ENCODE measurements around the gene SCARB2.
A peak's percentile ranks its signal among the peaks of the same experiment; 100 is the strongest.

SCARB2 gene

GRCh38 chr4:76226418-76226817 lies 12.8 kb upstream of the SCARB2 start:
- no peak for DNase-seq (ENCODE audit: low spot score)

GRCh38 chr4:76224171-76224570 lies 10.5 kb upstream of the SCARB2 start:
- DNase-seq (ENCODE audit: low spot score): no peak

- no peak for DNase-seq (ENCODE audit: low spot score)
Measured at GRCh38 chr4:76219299-76220055, 5.9 kb upstream of the SCARB2 start.

- no peak for DNase-seq (ENCODE audit: low spot score)
Measured at GRCh38 chr4:76216975-76217814, 3.6 kb upstream of the SCARB2 start.

- no peak for DNase-seq (ENCODE audit: low spot score)
Measured at GRCh38 chr4:76216524-76216923, 2.9 kb upstream of the SCARB2 start.

- DNase-seq (ENCODE audit: low spot score): no peak
Measured at GRCh38 chr4:76215077-76215476, 1.5 kb upstream of the SCARB2 start.

GRCh38 chr4:76214177-76214675 lies 602 bp upstream of the SCARB2 start:
- DNase-seq (ENCODE audit: low spot score): no peak

GRCh38 chr4:76212851-76213414 lies 691 bp downstream of the SCARB2 start:
- DNase-seq (ENCODE audit: low spot score): no peak

- DNase-seq (ENCODE audit: low spot score): no peak
Measured at GRCh38 chr4:76211769-76212708, 1.6 kb downstream of the SCARB2 start.

- DNase-seq (ENCODE audit: low spot score): no peak
Measured at GRCh38 chr4:76210452-76210851, 3.2 kb downstream of the SCARB2 start.

- no peak for DNase-seq (ENCODE audit: low spot score)
Measured at GRCh38 chr4:76209881-76210280, 3.7 kb downstream of the SCARB2 start.

- DNase-seq (ENCODE audit: low spot score): no peak
Measured at GRCh38 chr4:76208005-76208765, 5.4 kb downstream of the SCARB2 start.

GRCh38 chr4:76207549-76207948 lies 6.1 kb downstream of the SCARB2 start:
- DNase-seq (ENCODE audit: low spot score): no peak

- DNase-seq (ENCODE audit: low spot score): peak; percentile 68
Measured at GRCh38 chr4:76206222-76206942, 7.2 kb downstream of the SCARB2 start.

GRCh38 chr4:76205476-76205875 lies 8.1 kb downstream of the SCARB2 start:
- no peak for DNase-seq (ENCODE audit: low spot score)

- DNase-seq (ENCODE audit: low spot score): no peak
Measured at GRCh38 chr4:76204936-76205335, 8.7 kb downstream of the SCARB2 start.

- peak; percentile 62 for DNase-seq (ENCODE audit: low spot score)
Measured at GRCh38 chr4:76203541-76203940, 10.1 kb downstream of the SCARB2 start.

- DNase-seq (ENCODE audit: low spot score): no peak
Measured at GRCh38 chr4:76201276-76201675, 12.3 kb downstream of the SCARB2 start.

GRCh38 chr4:76200771-76201231 lies 12.8 kb downstream of the SCARB2 start:
- DNase-seq (ENCODE audit: low spot score): no peak

GRCh38 chr4:76199664-76200211 lies 13.9 kb downstream of the SCARB2 start:
- DNase-seq (ENCODE audit: low spot score): no peak
